Brain pericyte (primary cell): ENCODE results near the gene RPS10.

Experiments used
- DNase-seq: peaks from one replicate; pipeline ENCODE4 v3.0.0-alpha.2; 2012; ENCODE audit warnings: low read depth, low spot score

Gene RPS10

GRCh38 chr6:34425498-34426410, at the start of gene RPS10:
RPS10 (minus strand) TSS chr6:34426069; CDS start chr6:34425221, 848 bp downstream.
- peak; percentile 86 for DNase-seq

GRCh38 chr6:34475238-34475682, 49.4 kb upstream of the RPS10 start:
- DNase-seq = no peak

GRCh38 chr6:34474754-34475153, 48.9 kb upstream of the RPS10 start:
- DNase-seq = no peak

GRCh38 chr6:34473967-34474366, 48.1 kb upstream of the RPS10 start:
- no peak for DNase-seq

GRCh38 chr6:34472425-34472824, 46.6 kb upstream of the RPS10 start:
- no peak for DNase-seq

- no peak for DNase-seq
Measured at GRCh38 chr6:34469499-34469898, 43.6 kb upstream of the RPS10 start.

GRCh38 chr6:34468378-34468892, 42.6 kb upstream of the RPS10 start:
- DNase-seq = no peak

GRCh38 chr6:34466242-34467185, 40.6 kb upstream of the RPS10 start:
- DNase-seq = no peak

- DNase-seq = no peak
Measured at GRCh38 chr6:34465531-34466241, 39.8 kb upstream of the RPS10 start, which contains the start of gene PACSIN1. PACSIN1 (plus strand) TSS chr6:34466076; CDS start chr6:34526306, 60,230 bp downstream.

GRCh38 chr6:34463849-34464248, 38.0 kb upstream of the RPS10 start:
- DNase-seq = no peak

GRCh38 chr6:34463299-34463698, 37.4 kb upstream of the RPS10 start:
- no peak for DNase-seq

GRCh38 chr6:34462551-34462971, 36.7 kb upstream of the RPS10 start:
- no peak for DNase-seq

GRCh38 chr6:34462010-34462409, 36.1 kb upstream of the RPS10 start:
- DNase-seq = no peak

- no peak for DNase-seq
Measured at GRCh38 chr6:34460796-34461507, 35.1 kb upstream of the RPS10 start.

- no peak for DNase-seq
Measured at GRCh38 chr6:34459899-34460593, 34.2 kb upstream of the RPS10 start.

GRCh38 chr6:34457742-34458735, 32.2 kb upstream of the RPS10 start:
- no peak for DNase-seq

GRCh38 chr6:34457382-34457741, 31.5 kb upstream of the RPS10 start:
- no peak for DNase-seq

- DNase-seq = no peak
Measured at GRCh38 chr6:34455831-34456230, 30.0 kb upstream of the RPS10 start.

GRCh38 chr6:34451192-34451591, 25.3 kb upstream of the RPS10 start:
- DNase-seq = no peak
